ENCODE results near the gene FRA10AC1.

The FRA10AC1 gene

DNA sequence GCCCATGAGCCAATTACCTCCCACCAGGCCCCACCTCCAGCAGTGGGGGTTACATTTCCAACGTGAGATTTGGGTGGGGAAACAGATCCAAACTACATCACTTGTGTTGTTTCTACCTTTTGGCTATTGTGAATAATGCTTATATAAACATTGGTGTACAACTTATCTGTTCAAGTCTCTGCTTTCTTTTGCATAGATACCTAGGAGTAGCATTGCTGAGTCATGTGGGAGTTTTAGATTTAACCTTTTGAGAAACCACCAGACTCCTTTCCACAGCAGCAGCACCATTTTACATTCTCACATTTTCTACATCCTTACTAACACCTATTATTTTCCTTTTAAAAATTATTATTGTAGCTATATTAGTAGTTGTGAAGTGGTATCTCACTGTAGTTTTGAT is 14.4 kb upstream of the FRA10AC1 start:
- no peak for DNase-seq (ENCODE audit: low spot score)
- no peak for TF ChIP-seq CTCF (IDR thresholded peaks at IDR 0.05; ENCODE audit: extremely low read depth, missing control alignments)

GRCh38 chr10:93715345-93715744 is 13.0 kb upstream of the FRA10AC1 start:
- peak; percentile 62 for DNase-seq (ENCODE audit: low spot score)
- TF ChIP-seq CTCF (IDR thresholded peaks at IDR 0.05; ENCODE audit: extremely low read depth, missing control alignments) = no peak

DNA sequence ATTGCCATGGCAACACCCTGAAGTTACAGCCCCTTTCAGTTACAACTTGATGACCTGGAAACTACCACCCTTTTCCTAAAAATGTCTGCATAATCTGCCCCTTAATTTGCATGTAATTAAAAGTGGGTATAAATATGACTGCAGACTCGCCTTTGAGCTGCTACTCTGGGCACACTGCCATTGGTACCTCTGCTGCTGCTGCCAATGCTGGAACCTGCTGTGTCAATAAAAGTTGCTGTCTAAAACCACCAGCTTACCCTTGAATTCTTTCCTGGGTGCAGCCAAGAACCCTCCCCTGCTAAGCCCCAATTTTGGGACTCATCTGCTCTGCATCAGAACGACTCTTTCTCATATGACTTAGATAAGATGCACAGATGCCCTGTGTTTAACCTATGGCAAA is 10.2 kb upstream of the FRA10AC1 start:
- no peak for TF ChIP-seq CTCF (IDR thresholded peaks at IDR 0.05; ENCODE audit: extremely low read depth, missing control alignments)
- no peak for DNase-seq (ENCODE audit: low spot score)

- DNase-seq (ENCODE audit: low spot score) = no peak
- TF ChIP-seq CTCF (IDR thresholded peaks at IDR 0.05; ENCODE audit: extremely low read depth, missing control alignments) = no peak
Observed at GRCh38 chr10:93711891-93712290, 9.5 kb upstream of the FRA10AC1 start.

GRCh38 chr10:93710333-93710909 is 8.0 kb upstream of the FRA10AC1 start:
- DNase-seq (ENCODE audit: low spot score) = no peak
- no peak for TF ChIP-seq CTCF (IDR thresholded peaks at IDR 0.05; ENCODE audit: extremely low read depth, missing control alignments)

- no peak for DNase-seq (ENCODE audit: low spot score)
- TF ChIP-seq CTCF (IDR thresholded peaks at IDR 0.05; ENCODE audit: extremely low read depth, missing control alignments) = no peak
Observed at GRCh38 chr10:93707623-93708022, 5.2 kb upstream of the FRA10AC1 start.

DNA sequence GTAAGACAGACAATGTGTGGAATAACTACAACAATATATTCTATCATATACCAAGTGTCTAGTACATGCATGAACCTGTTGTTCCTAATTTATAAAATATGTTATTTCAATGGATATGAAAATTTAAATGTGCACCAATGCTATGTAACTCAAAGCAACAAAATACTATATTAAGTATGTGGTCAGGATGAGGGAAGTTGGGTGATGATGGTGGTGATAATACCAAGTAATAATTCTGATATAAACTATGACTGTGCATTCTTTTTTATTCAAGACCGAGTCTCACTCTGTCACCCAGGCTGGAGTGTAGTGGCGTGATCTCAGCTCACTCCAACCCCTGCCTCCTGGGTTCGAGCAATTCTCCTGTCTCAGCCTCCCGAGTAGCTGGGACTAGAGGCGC is 2.1 kb upstream of the FRA10AC1 start:
- TF ChIP-seq CTCF (IDR thresholded peaks at IDR 0.05; ENCODE audit: extremely low read depth, missing control alignments) = no peak
- no peak for DNase-seq (ENCODE audit: low spot score)
